BLaER1 (cell line): ENCODE data around the gene USH2A.

Experiments
- H3K27ac ChIP-seq: shearing (Covaris generic); formaldehyde crosslinking; 2 replicates; pipeline ENCODE4 v1.8.1; 2022
- H3K27me3 ChIP-seq: shearing (Covaris generic); formaldehyde crosslinking; 2 replicates; pipeline ENCODE4 v1.8.1; 2022
- H3K36me3 ChIP-seq: shearing (Covaris generic); formaldehyde crosslinking; 2 replicates; pipeline ENCODE4 v1.8.1; 2022
- H3K4me1 ChIP-seq: shearing (Covaris generic); formaldehyde crosslinking; 2 replicates; pipeline ENCODE4 v1.8.1; 2022
- H3K4me2 ChIP-seq: shearing (Covaris generic); formaldehyde crosslinking; 2 replicates; pipeline ENCODE4 v1.8.1; 2022
- H3K4me3 ChIP-seq: shearing (Covaris generic); formaldehyde crosslinking; 2 replicates; pipeline ENCODE4 v1.8.1; 2022
- H3K9ac ChIP-seq: shearing (Covaris generic); formaldehyde crosslinking; 2 replicates; pipeline ENCODE4 v1.8.1; 2022
- H3K9me3 ChIP-seq: shearing (Covaris generic); formaldehyde crosslinking; 2 replicates; pipeline ENCODE4 v1.8.1; 2022
- H4K20me1 ChIP-seq: shearing (Covaris generic); formaldehyde crosslinking; 2 replicates; pipeline ENCODE4 v1.8.1; 2022
- Cebpa-rat ChIP-seq: shearing (Covaris generic); IDR thresholded peaks from 2 replicates; pipeline ENCODE4 v1.8.1; 2022

Gene USH2A

GRCh38 chr1:215657047-215657446, 766.2 kb downstream of the USH2A start:
- no peak overlapping the region for H3K4me2 ChIP-seq
- TF ChIP-seq Cebpa-rat: no peak
- H4K20me1 ChIP-seq: no peaks in the 10 kb centered on the region
- no peak overlapping the region for H3K27ac ChIP-seq
- no peaks in the 10 kb centered on the region for H3K4me1 ChIP-seq
- H3K9ac ChIP-seq: no peak overlapping the region
- no peaks in the 10 kb centered on the region for H3K27me3 ChIP-seq
- H3K4me3 ChIP-seq: no peak overlapping the region
- H3K36me3 ChIP-seq: no peaks in the 10 kb centered on the region
- H3K9me3 ChIP-seq: no peaks in the 10 kb centered on the region

DNA sequence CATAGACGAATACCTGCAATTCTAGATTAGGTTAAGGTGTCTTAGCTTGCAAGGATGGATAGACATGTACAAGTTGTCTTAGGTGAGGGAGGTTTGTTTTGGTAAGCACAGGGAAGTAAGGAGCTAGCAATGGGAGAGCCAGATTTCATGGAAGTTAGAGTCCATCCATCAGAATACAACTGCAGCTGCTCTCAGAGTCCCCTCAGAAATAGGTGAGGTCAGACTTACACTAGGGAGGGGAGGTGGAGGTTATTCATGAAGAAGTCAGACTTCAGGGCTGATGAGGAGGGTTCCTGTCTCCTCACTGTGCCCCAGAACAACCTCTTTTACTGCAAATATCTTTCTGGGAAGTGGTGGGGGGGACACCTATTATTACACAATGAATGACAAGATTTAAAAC, 770.9 kb downstream of the USH2A start:
- no peaks in the 10 kb centered on the region for H4K20me1 ChIP-seq
- no peak for TF ChIP-seq Cebpa-rat
- H3K36me3 ChIP-seq: no peaks in the 10 kb centered on the region
- no peaks in the 10 kb centered on the region for H3K9me3 ChIP-seq
- H3K27ac ChIP-seq: no peak overlapping the region
- no peaks in the 10 kb centered on the region for H3K4me1 ChIP-seq
- no peak overlapping the region for H3K9ac ChIP-seq
- H3K4me3 ChIP-seq: no peak overlapping the region
- no peak overlapping the region for H3K4me2 ChIP-seq
- no peaks in the 10 kb centered on the region for H3K27me3 ChIP-seq

DNA sequence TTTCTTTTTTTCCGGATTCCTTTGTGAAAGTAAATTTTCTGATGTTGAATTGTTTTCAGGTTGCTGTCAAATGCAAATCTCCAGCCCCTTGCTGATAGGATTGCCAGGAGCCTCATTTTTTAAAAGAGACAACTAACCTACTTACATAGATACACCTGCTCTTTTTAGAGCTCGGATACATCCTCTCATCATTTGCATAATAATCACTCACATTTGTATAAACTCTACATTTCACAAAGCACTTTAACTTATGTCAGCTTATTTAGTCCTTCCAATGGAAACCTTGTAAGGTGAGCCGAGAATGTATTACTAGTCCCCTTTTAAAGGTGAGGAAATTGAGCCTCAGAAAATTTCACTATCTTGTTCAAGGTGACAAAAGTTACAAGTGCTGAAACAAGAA, 771.4 kb downstream of the USH2A start:
- Histone ChIP-seq H3K4me1 (no peaks in the 10 kb centered on the region), H3K4me2 (no peak overlapping the region), H3K9ac (no peak overlapping the region), H3K9me3 (no peaks in the 10 kb centered on the region), H3K36me3 (no peaks in the 10 kb centered on the region), H3K4me3 (no peak overlapping the region), H4K20me1 (no peaks in the 10 kb centered on the region), H3K27ac (no peak overlapping the region), H3K27me3 (no peaks in the 10 kb centered on the region)
- TF ChIP-seq Cebpa-rat: no peak

- H4K20me1 ChIP-seq: no peaks in the 10 kb centered on the region
- H3K27ac ChIP-seq: no peak overlapping the region
- no peak for TF ChIP-seq Cebpa-rat
- H3K27me3 ChIP-seq: no peaks in the 10 kb centered on the region
- no peak overlapping the region for H3K4me2 ChIP-seq
- no peaks in the 10 kb centered on the region for H3K36me3 ChIP-seq
- H3K4me3 ChIP-seq: no peak overlapping the region
- H3K9ac ChIP-seq: no peak overlapping the region
- H3K4me1 ChIP-seq: no peaks in the 10 kb centered on the region
- H3K9me3 ChIP-seq: no peaks in the 10 kb centered on the region
Observed at GRCh38 chr1:215650446-215651149, 772.6 kb downstream of the USH2A start.

- Histone ChIP-seq H3K9me3 (no peaks in the 10 kb centered on the region), H3K9ac (no peak overlapping the region), H3K27ac (no peak overlapping the region), H3K36me3 (no peaks in the 10 kb centered on the region), H3K27me3 (no peaks in the 10 kb centered on the region), H3K4me2 (no peak overlapping the region), H3K4me3 (no peak overlapping the region), H3K4me1 (no peaks in the 10 kb centered on the region), H4K20me1 (no peaks in the 10 kb centered on the region)
- no peak for TF ChIP-seq Cebpa-rat
Observed at GRCh38 chr1:215648957-215649356, 774.3 kb downstream of the USH2A start.

GRCh38 chr1:215647738-215648137, 775.5 kb downstream of the USH2A start:
- Histone ChIP-seq H3K9ac (no peak overlapping the region), H3K9me3 (no peaks in the 10 kb centered on the region), H3K27me3 (no peaks in the 10 kb centered on the region), H4K20me1 (no peaks in the 10 kb centered on the region), H3K4me3 (no peak overlapping the region), H3K27ac (no peak overlapping the region), H3K4me2 (no peak overlapping the region), H3K4me1 (no peaks in the 10 kb centered on the region), H3K36me3 (no peaks in the 10 kb centered on the region)
- no peak for TF ChIP-seq Cebpa-rat

DNA sequence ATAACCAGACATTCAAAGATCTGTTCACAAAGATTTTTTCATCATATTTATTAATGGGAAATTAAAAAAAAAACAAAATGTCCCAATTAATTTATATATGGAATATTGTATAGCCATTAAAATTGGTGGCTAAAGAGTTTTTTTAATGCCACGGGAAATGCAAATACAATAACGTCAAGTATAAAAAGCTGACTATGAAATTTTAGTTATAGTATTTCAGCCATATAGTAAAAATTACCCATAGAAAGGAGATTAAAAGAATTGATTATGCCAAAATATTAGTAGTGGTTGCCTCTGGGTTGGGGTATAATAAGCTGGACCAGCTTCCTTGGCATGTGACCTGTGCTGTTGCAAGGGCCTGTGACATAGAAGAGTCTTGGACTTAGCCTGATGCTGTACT, 777.4 kb downstream of the USH2A start:
- no peak for TF ChIP-seq Cebpa-rat
- no peaks in the 10 kb centered on the region for H3K27me3 ChIP-seq
- H3K27ac ChIP-seq: no peak overlapping the region
- no peaks in the 10 kb centered on the region for H3K4me1 ChIP-seq
- H3K36me3 ChIP-seq: no peaks in the 10 kb centered on the region
- H3K4me3 ChIP-seq: no peak overlapping the region
- no peaks in the 10 kb centered on the region for H3K9me3 ChIP-seq
- H3K9ac ChIP-seq: no peak overlapping the region
- H3K4me2 ChIP-seq: no peak overlapping the region
- no peaks in the 10 kb centered on the region for H4K20me1 ChIP-seq

- Histone ChIP-seq H3K4me2 (no peak overlapping the region), H3K9me3 (no peaks in the 10 kb centered on the region), H3K27me3 (no peaks in the 10 kb centered on the region), H4K20me1 (no peaks in the 10 kb centered on the region), H3K27ac (no peak overlapping the region), H3K4me1 (no peaks in the 10 kb centered on the region), H3K36me3 (no peaks in the 10 kb centered on the region), H3K4me3 (no peak overlapping the region), H3K9ac (no peak overlapping the region)
- TF ChIP-seq Cebpa-rat: no peak
Observed at GRCh38 chr1:215645182-215645581, 778.1 kb downstream of the USH2A start.

- no peaks in the 10 kb centered on the region for H3K4me1 ChIP-seq
- H3K27me3 ChIP-seq: no peaks in the 10 kb centered on the region
- no peak for TF ChIP-seq Cebpa-rat
- no peak overlapping the region for H3K27ac ChIP-seq
- H3K4me2 ChIP-seq: no peak overlapping the region
- no peak overlapping the region for H3K4me3 ChIP-seq
- no peaks in the 10 kb centered on the region for H3K9me3 ChIP-seq
- no peaks in the 10 kb centered on the region for H4K20me1 ChIP-seq
- no peak overlapping the region for H3K9ac ChIP-seq
- H3K36me3 ChIP-seq: no peaks in the 10 kb centered on the region
Observed at GRCh38 chr1:215643592-215644321, 779.5 kb downstream of the USH2A start.

GRCh38 chr1:215640429-215641148, 782.7 kb downstream of the USH2A start:
- TF ChIP-seq Cebpa-rat: no peak
- Histone ChIP-seq H3K4me3 (no peak overlapping the region), H3K4me1 (no peaks in the 10 kb centered on the region), H3K27me3 (no peaks in the 10 kb centered on the region), H4K20me1 (no peaks in the 10 kb centered on the region), H3K9ac (no peak overlapping the region), H3K27ac (no peak overlapping the region), H3K4me2 (no peak overlapping the region), H3K36me3 (no peaks in the 10 kb centered on the region), H3K9me3 (no peaks in the 10 kb centered on the region)
